ENCODE measurements around the gene TRIM44.

- TF ChIP-seq EP300 (IDR thresholded peaks at IDR 0.05) (no peak), POLR2A (IDR thresholded peaks at IDR 0.05; ENCODE audit: low read depth) (no peak)
- TF ChIP-seq, protein P1, sequence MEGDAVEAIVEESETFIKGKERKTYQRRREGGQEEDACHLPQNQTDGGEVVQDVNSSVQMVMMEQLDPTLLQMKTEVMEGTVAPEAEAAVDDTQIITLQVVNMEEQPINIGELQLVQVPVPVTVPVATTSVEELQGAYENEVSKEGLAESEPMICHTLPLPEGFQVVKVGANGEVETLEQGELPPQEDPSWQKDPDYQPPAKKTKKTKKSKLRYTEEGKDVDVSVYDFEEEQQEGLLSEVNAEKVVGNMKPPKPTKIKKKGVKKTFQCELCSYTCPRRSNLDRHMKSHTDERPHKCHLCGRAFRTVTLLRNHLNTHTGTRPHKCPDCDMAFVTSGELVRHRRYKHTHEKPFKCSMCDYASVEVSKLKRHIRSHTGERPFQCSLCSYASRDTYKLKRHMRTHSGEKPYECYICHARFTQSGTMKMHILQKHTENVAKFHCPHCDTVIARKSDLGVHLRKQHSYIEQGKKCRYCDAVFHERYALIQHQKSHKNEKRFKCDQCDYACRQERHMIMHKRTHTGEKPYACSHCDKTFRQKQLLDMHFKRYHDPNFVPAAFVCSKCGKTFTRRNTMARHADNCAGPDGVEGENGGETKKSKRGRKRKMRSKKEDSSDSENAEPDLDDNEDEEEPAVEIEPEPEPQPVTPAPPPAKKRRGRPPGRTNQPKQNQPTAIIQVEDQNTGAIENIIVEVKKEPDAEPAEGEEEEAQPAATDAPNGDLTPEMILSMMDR (IDR thresholded peaks at IDR 0.05): no peak
Observed at GRCh38 chr11:35677904-35678303, 15.3 kb downstream of the TRIM44 start.
